DMS153 treated with DMSO at 0.1 percent for 48 hours (cell line): ENCODE data around the gene CAP2.

Experiments
- DNase-seq: peaks from one replicate; lab custom pipeline; 2025; ENCODE audit not compliant: unreplicated experiment; lab: John Stamatoyannopoulos, UW

CAP2 gene

GRCh38 chr6:17392978-17393891 is at the start of gene CAP2:
Gene CAP2, plus strand, starts transcription at chr6:17393595. Its CDS starts 27,961 bp downstream, at chr6:17421556.
- DNase-seq = no peak

- no peak for DNase-seq
These were observed 46.4 kb upstream of the CAP2 start for GRCh38 chr6:17347012-17347411.

- no peak for DNase-seq
These were observed 44.0 kb upstream of the CAP2 start for GRCh38 chr6:17349427-17349826.

GRCh38 chr6:17352302-17352701 is 41.1 kb upstream of the CAP2 start:
- no peak for DNase-seq

- no peak for DNase-seq
These were observed 39.8 kb upstream of the CAP2 start for GRCh38 chr6:17353440-17354175.

GRCh38 chr6:17354700-17355403 is 38.5 kb upstream of the CAP2 start:
- DNase-seq = no peak

- DNase-seq = no peak
These were observed 38.0 kb upstream of the CAP2 start for GRCh38 chr6:17355404-17355774.

GRCh38 chr6:17358515-17358914 is 34.9 kb upstream of the CAP2 start:
- DNase-seq = no peak

GRCh38 chr6:17360564-17360963 is 32.8 kb upstream of the CAP2 start:
- DNase-seq = no peak

GRCh38 chr6:17361013-17361412 is 32.4 kb upstream of the CAP2 start:
- no peak for DNase-seq

GRCh38 chr6:17365961-17366360 is 27.4 kb upstream of the CAP2 start:
- no peak for DNase-seq

- DNase-seq = no peak
These were observed 25.5 kb upstream of the CAP2 start for GRCh38 chr6:17367868-17368267.

GRCh38 chr6:17381424-17382147 is 11.8 kb upstream of the CAP2 start:
- no peak for DNase-seq

- no peak for DNase-seq
These were observed 7.7 kb upstream of the CAP2 start for GRCh38 chr6:17385660-17386059.

GRCh38 chr6:17388365-17388764 is 5.0 kb upstream of the CAP2 start:
- no peak for DNase-seq

- no peak for DNase-seq
These were observed 4.0 kb upstream of the CAP2 start for GRCh38 chr6:17389274-17389847.

GRCh38 chr6:17390276-17390675 is 3.1 kb upstream of the CAP2 start:
- no peak for DNase-seq

GRCh38 chr6:17391976-17392375 is 1.4 kb upstream of the CAP2 start:
- DNase-seq = no peak

GRCh38 chr6:17393892-17394631 is 667 bp downstream of the CAP2 start:
- no peak for DNase-seq

- DNase-seq = no peak
These were observed 1.7 kb downstream of the CAP2 start for GRCh38 chr6:17395112-17395511.
